OCI-LY3 (cell line): Measurements from ENCODE around the gene CCDC175.

Source experiments
- H2AFZ ChIP-seq: fragments of 200-600, 300-600 bp; shearing (Covaris generic); 2 replicates; pipeline ENCODE4 v1.6.0; 2014; ENCODE audit warnings: antibody characterized with exemption, low read depth, low read length
- H3K27ac ChIP-seq: fragments of 200-600, 300-600 bp; sonication (generic); 2 replicates; pipeline ENCODE4 v1.5.1; 2014; ENCODE audit warnings: mild to moderate bottlenecking, low read length, moderate library complexity, mixed read lengths
- H3K27me3 ChIP-seq: fragments of 200-600, 300-600 bp; sonication (generic); 2 replicates; pipeline ENCODE4 v1.6.1; 2014; ENCODE audit warnings: low read depth, low read length, mixed read lengths
- H3K36me3 ChIP-seq: fragments of 200-600, 300-600 bp; sonication (generic); replicated peaks from 2 replicates; pipeline ENCODE3; 2014; ENCODE audit warnings: low read depth, low read length, mixed read lengths
- H3K4me1 ChIP-seq: fragments of 300-600, 200-600 bp; sonication (generic); 2 replicates; pipeline ENCODE4 v1.6.1; 2014; ENCODE audit warnings: low read length, mixed read lengths
- H3K4me2 ChIP-seq: fragments of 200-600, 300-600 bp; sonication (generic); 2 replicates; pipeline ENCODE4 v1.6.1; 2014; ENCODE audit warnings: low read length, mixed read lengths
- H3K4me3 ChIP-seq: fragments of 300-600, 200-600 bp; sonication (generic); 2 replicates; pipeline ENCODE4 v1.5.1; 2014; ENCODE audit warnings: antibody characterized with exemption, mild to moderate bottlenecking, low read length, moderate library complexity
- H3K79me2 ChIP-seq: fragments of 300-600, 200-600 bp; shearing (Covaris generic); 2 replicates; pipeline ENCODE4 v1.6.1; 2014; ENCODE audit warnings: mild to moderate bottlenecking, low read length, mixed read lengths
- H3K9ac ChIP-seq: fragments of 300-600, 200-600 bp; shearing (Covaris generic); 2 replicates; pipeline ENCODE4 v1.6.0; 2014; ENCODE audit warnings: mild to moderate bottlenecking, low read length, moderate library complexity
- H3K9me3 ChIP-seq: fragments of 200-600, 300-600 bp; shearing (Covaris generic); 2 replicates; pipeline ENCODE4 v1.6.1; 2014; ENCODE audit warnings: low read length, mixed read lengths; ENCODE audit not compliant: insufficient read depth
- H4K20me1 ChIP-seq: fragments of 200-600, 300-600 bp; sonication (generic); 2 replicates; pipeline ENCODE4 v1.6.1; 2016; ENCODE audit warnings: low read length, mixed read lengths; ENCODE audit not compliant: insufficient read depth
- EZH2phosphoT487 ChIP-seq: fragments of 200-600 bp; shearing (Covaris generic); IDR thresholded peaks from 2 replicates; pipeline ENCODE4 v1.6.1; 2018; ENCODE audit warnings: antibody characterized with exemption, mixed run types, low read depth
- TF ChIP-seq, protein P1 (sequence below): fragments of 200-600, 300-600 bp; sonication (generic); IDR thresholded peaks from 2 replicates; pipeline ENCODE4 v1.5.1; 2014; ENCODE audit warnings: antibody characterized with exemption, low read length, low read depth

Gene CCDC175

DNA sequence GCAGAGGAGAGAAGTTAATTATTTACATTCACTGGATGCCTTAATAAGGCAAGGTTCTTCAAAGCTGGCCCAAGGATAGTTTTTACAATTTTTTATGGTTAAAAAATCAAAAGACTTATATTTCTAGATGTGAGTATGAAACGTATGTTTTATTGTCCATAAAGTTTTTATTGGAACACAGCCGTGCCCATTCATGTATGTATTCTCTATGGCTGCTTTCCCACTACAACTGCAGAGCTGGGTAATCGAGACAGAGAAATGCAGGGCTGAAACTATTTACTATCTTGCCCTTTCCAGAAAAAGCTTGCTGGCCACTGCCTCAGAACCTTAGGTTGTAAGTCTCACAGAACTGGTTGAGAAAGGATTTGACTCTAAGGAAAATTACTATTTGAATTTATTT lies 75.9 kb downstream of the CCDC175 start:
- H3K4me2 ChIP-seq = no peak overlapping the region
- no peaks in the 10 kb centered on the region for H3K4me1 ChIP-seq
- no peak overlapping the region for H3K9ac ChIP-seq
- no peak overlapping the region for H3K27ac ChIP-seq
- H2AFZ ChIP-seq = no peak overlapping the region
- TF ChIP-seq, protein P1, sequence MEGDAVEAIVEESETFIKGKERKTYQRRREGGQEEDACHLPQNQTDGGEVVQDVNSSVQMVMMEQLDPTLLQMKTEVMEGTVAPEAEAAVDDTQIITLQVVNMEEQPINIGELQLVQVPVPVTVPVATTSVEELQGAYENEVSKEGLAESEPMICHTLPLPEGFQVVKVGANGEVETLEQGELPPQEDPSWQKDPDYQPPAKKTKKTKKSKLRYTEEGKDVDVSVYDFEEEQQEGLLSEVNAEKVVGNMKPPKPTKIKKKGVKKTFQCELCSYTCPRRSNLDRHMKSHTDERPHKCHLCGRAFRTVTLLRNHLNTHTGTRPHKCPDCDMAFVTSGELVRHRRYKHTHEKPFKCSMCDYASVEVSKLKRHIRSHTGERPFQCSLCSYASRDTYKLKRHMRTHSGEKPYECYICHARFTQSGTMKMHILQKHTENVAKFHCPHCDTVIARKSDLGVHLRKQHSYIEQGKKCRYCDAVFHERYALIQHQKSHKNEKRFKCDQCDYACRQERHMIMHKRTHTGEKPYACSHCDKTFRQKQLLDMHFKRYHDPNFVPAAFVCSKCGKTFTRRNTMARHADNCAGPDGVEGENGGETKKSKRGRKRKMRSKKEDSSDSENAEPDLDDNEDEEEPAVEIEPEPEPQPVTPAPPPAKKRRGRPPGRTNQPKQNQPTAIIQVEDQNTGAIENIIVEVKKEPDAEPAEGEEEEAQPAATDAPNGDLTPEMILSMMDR = no peak
- no peak for TF ChIP-seq EZH2phosphoT487
- no peaks in the 10 kb centered on the region for H3K27me3 ChIP-seq
- peaks cover 14% of the 10 kb centered on the region for H3K36me3 ChIP-seq
- H4K20me1 ChIP-seq = no peaks in the 10 kb centered on the region
- no peak overlapping the region for H3K4me3 ChIP-seq
- no peaks in the 10 kb centered on the region for H3K9me3 ChIP-seq
- no peaks in the 10 kb centered on the region for H3K79me2 ChIP-seq

DNA sequence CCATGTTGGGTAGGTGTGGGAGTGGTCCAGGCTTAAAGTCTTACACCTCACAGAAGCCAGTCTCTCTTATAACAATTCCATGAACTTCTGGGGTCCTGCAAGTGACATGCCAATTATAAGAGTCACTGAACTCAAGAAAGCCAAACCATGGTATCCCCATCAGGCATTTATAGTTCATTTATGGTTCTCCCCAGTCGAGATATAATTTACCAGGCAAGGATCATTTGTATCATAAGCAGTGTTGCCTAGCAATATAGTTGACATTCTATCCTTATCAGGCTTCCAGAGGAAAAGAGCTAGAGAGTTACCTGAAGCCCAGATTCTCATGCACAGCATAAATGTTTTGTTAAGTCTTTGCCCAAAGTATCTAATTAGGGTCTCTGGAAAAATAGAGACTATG lies 84.2 kb downstream of the CCDC175 start:
- H3K79me2 ChIP-seq = no peaks in the 10 kb centered on the region
- no peaks in the 10 kb centered on the region for H3K4me1 ChIP-seq
- H3K27me3 ChIP-seq = no peaks in the 10 kb centered on the region
- no peak overlapping the region for H3K27ac ChIP-seq
- H2AFZ ChIP-seq = no peak overlapping the region
- TF ChIP-seq EZH2phosphoT487 = no peak
- TF ChIP-seq, protein P1 = no peak
- H3K36me3 ChIP-seq = peaks cover 51% of the 10 kb centered on the region
- no peak overlapping the region for H3K4me2 ChIP-seq
- H3K9ac ChIP-seq = no peak overlapping the region
- no peak overlapping the region for H3K4me3 ChIP-seq
- no peaks in the 10 kb centered on the region for H3K9me3 ChIP-seq
- no peaks in the 10 kb centered on the region for H4K20me1 ChIP-seq

DNA sequence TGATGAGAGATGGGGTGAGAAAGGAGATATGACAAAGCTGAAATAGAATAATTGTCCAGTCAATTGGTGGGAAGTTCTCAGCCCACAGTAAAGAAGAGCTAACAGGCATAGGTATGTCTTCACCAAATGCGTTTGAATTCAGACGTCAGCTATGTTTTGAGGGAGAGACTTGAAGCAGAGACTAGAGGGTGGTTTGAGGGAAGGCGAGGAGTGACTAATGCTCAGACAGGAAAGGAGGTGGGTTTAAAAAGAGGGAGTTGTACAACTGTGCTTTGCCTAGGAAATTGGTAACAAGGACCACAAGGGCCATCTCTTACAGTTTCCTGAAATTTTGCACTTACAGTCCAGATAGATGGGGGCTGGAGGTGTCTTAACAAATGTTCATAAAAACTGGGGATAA lies 85.9 kb downstream of the CCDC175 start:
- Histone ChIP-seq H3K4me2 (no peak overlapping the region), H4K20me1 (no peaks in the 10 kb centered on the region), H3K4me1 (no peaks in the 10 kb centered on the region), H2AFZ (no peak overlapping the region), H3K79me2 (peaks cover 8% of the 10 kb centered on the region), H3K9me3 (no peaks in the 10 kb centered on the region), H3K36me3 (peaks cover 51% of the 10 kb centered on the region), H3K4me3 (no peak overlapping the region), H3K27ac (no peak overlapping the region), H3K9ac (no peak overlapping the region), H3K27me3 (no peaks in the 10 kb centered on the region)
- TF ChIP-seq, protein P1 = no peak
- TF ChIP-seq EZH2phosphoT487 = no peak

DNA sequence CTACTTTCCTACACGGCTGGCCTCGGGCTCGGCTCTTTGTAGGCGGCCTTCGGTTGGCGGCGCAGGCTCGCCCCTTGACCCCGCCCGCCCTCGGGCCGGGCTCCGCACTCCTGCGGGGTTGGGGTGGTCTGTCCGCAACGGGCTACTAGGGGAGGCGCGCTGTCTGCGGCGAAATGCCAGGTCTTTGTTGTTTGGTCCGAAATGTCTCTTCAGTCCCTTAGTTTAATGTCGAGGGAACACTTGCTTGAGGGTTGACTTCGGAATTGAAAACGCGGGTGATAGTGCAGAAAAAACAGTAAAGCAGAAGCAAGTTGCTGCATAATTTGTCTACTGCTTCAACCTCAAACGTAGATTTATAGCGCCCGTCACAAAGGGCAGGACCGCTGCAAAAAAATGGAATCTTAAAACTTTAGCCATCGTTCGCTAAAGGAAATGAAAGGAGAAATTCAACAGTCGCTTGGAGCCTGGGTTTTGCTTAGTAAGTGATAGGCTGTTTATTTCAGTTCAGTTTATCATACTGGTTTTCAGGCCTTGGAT lies 91.9 kb downstream of the CCDC175 start:
- Histone ChIP-seq H3K9ac (peak overlapping the region; percentile 79), H3K4me3 (peak overlapping the region; percentile 88), H3K27me3 (no peaks in the 10 kb centered on the region), H3K4me2 (peak overlapping the region; percentile 82), H3K27ac (peak overlapping the region; percentile 59), H3K9me3 (no peaks in the 10 kb centered on the region), H3K79me2 (peaks cover 42% of the 10 kb centered on the region), H4K20me1 (peaks cover 6% of the 10 kb centered on the region), H3K4me1 (peaks cover 14% of the 10 kb centered on the region), H3K36me3 (peaks cover 22% of the 10 kb centered on the region), H2AFZ (peak overlapping the region; percentile 80)
- TF ChIP-seq, protein P1 = no peak
- TF ChIP-seq EZH2phosphoT487 = no peak
